Measurements from ENCODE around the gene TSSK2. TPM values are rescaled to one million over a fixed set of nuclear protein-coding genes. Genes with fewer than 3 reads are reported as not detected.

TSSK2 gene
- total and polyA plus RNA-seq, 8 donors, result 0.67 TPM; not detected in 7

- TF ChIP-seq CTCF (IDR thresholded peaks at IDR 0.05), result no peak
- Histone ChIP-seq H3K4me3 (no peak overlapping the region), H3K36me3 (peaks cover 0 to 3% of the 10 kb centered on the region in 2 donors), H3K27ac (peak overlapping the region in 1 of 2 donors; percentile 81), H3K9me3 (no peaks in the 10 kb centered on the region), H3K27me3 (no peaks in the 10 kb centered on the region), H3K4me1 (peaks cover 0 to 38% of the 10 kb centered on the region in 2 donors)
- DNase-seq (peak in 1 of 4 donors; percentile 51), ATAC-seq (peak; percentile 23)
- intact Hi-C loops (cut with DNase I), result no loop called here
These were observed 33.0 kb upstream of the TSSK2 start for GRCh38 chr22:19098157-19098556.

GRCh38 chr22:19103880-19104821 lies 27.0 kb upstream of the TSSK2 start:
- Histone ChIP-seq H3K4me1 (peaks cover 10 to 56% of the 10 kb centered on the region in 2 donors), H3K36me3 (no peaks in the 10 kb centered on the region), H3K27me3 (no peaks in the 10 kb centered on the region), H3K4me3 (no peak overlapping the region), H3K27ac (no peak overlapping the region), H3K9me3 (no peaks in the 10 kb centered on the region)
- ATAC-seq (no peak), DNase-seq (peak in 1 of 4 donors; percentile 21)
- intact Hi-C loops (cut with DNase I), result no loop called here
- TF ChIP-seq CTCF (IDR thresholded peaks at IDR 0.05), result no peak

- intact Hi-C loops (cut with DNase I), result no loop called here
- no peaks in the 10 kb centered on the region for H3K9me3 ChIP-seq
- ATAC-seq (no peak), DNase-seq (no peak)
- no peaks in the 10 kb centered on the region for H3K36me3 ChIP-seq
- peaks cover 21 to 56% of the 10 kb centered on the region in 2 donors for H3K4me1 ChIP-seq
- peak overlapping the region in 1 of 2 donors; percentile 39 for H3K27ac ChIP-seq
- H3K27me3 ChIP-seq, result no peaks in the 10 kb centered on the region
- no peak overlapping the region for H3K4me3 ChIP-seq
- no peak for TF ChIP-seq CTCF (IDR thresholded peaks at IDR 0.05)
These were observed 25.7 kb upstream of the TSSK2 start for GRCh38 chr22:19105456-19105855.

- no peaks in the 10 kb centered on the region for H3K36me3 ChIP-seq
- H3K27me3 ChIP-seq, result no peaks in the 10 kb centered on the region
- H3K4me3 ChIP-seq, result no peak overlapping the region
- H3K9me3 ChIP-seq, result no peaks in the 10 kb centered on the region
- TF ChIP-seq CTCF (IDR thresholded peaks at IDR 0.05), result peak in 1 of 2 donors; percentile 27
- ATAC-seq (no peak), DNase-seq (no peak)
- H3K4me1 ChIP-seq, result peaks cover 23 to 63% of the 10 kb centered on the region in 2 donors
- peak overlapping the region in 1 of 2 donors; percentile 39 for H3K27ac ChIP-seq
- intact Hi-C loops (cut with DNase I), result no loop called here
These were observed 25.0 kb upstream of the TSSK2 start for GRCh38 chr22:19105867-19106802.

All from left lung (tissue), 10 donors.